Gastroesophageal sphincter (tissue), 4 donors: ENCODE results near the gene THBS4. TPM values are rescaled to one million over a fixed set of nuclear protein-coding genes. Genes with fewer than 3 reads are reported as not detected.
A peak's percentile ranks its signal among the peaks of the same experiment; 100 is the strongest.

Experiments used
- ATAC-seq: fragments of 150-250 bp; one replicate; pipeline ENCODE4 v1.9.1; 2016; ENCODE audit warnings: mild to moderate bottlenecking, moderate library complexity
- H3K27ac ChIP-seq, 4 donors: fragments of 200-600 bp; sonication (generic) in 3 of 4; 1 replicate in 3 of 4; 2 replicates in 1 of 4; pipeline ENCODE4 v1.5.1; 2016 to 2019
- H3K27me3 ChIP-seq: fragments of 200-600 bp; sonication (generic); one replicate; pipeline ENCODE4 v1.5.1; 2019
- H3K36me3 ChIP-seq, 2 donors: fragments of 200-600 bp; sonication (generic); one replicate each; pipeline ENCODE4 v1.5.1; 2019; ENCODE audit warnings: control low read depth in 1 of 2
- H3K4me1 ChIP-seq, 3 donors: fragments of 200-600 bp; sonication (generic); 1 replicate in 2 of 3; 2 replicates in 1 of 3; pipeline ENCODE4 v1.5.1; 2016 to 2019; ENCODE audit warnings: control low read depth in 2 of 3
- H3K4me3 ChIP-seq, 2 donors: fragments of 200-600 bp; sonication (generic); one replicate each; pipeline ENCODE4 v1.5.1; 2019; ENCODE audit warnings: mild to moderate bottlenecking in 1 of 2, moderate library complexity in 1 of 2
- H3K9me3 ChIP-seq, 3 donors: fragments of 200-600 bp; sonication (generic); one replicate each; pipeline ENCODE4 v1.5.1; 2017 to 2019; ENCODE audit warnings: control low read depth in 2 of 3
- CTCF ChIP-seq, 4 experiments: fragments of 200-600 bp in 2 of 4; fragments of 450-650 bp in 2 of 4; sonication (generic) in 1 of 4; IDR thresholded peaks; one replicate each; pipeline ENCODE4 v1.5.1; 2017 to 2019; ENCODE audit warnings: antibody characterized with exemption in 4 of 4, mild to moderate bottlenecking in 2 of 4, moderate library complexity in 2 of 4
- EP300 ChIP-seq: sonication (generic); formaldehyde crosslinking; IDR thresholded peaks from one replicate; pipeline ENCODE4 v1.6.1; 2017; ENCODE audit warnings: antibody characterized with exemption, mild to moderate bottlenecking
- POLR2A ChIP-seq, 2 donors: fragments of 450-650 bp; IDR thresholded peaks; one replicate each; pipeline ENCODE4 v1.6.1; 2017; ENCODE audit warnings: antibody characterized with exemption in 2 of 2, mild to moderate bottlenecking in 2 of 2, moderate library complexity in 1 of 2
- POLR2AphosphoS5 ChIP-seq: sonication (generic); formaldehyde crosslinking; IDR thresholded peaks from one replicate; pipeline ENCODE4 v1.6.1; 2017; ENCODE audit warnings: antibody characterized with exemption
- WGBS, 2 donors: methylation state at CpG; one replicate each; pipeline ENCODE4 v1.1.5; 2018; ENCODE audit warnings: low coverage in 1 of 2; 5-methylcytosine and 5-hydroxymethylcytosine counted together
- total RNA-seq, 4 donors: library from RNA; depleted of rRNA; stranded (reverse); fragments of >200 nt; gene quantifications; one replicate each; pipeline ENCODE4 v1.1.0, GENCODE V29; 2016

The THBS4 gene
- total RNA-seq, 4 donors from 2014 or later: 18.6 to 82.8 (median 29.2) TPM

GRCh38 chr5:80034559-80034958 lies 589 bp upstream of the THBS4 start:
- no peak overlapping the region for H3K27ac ChIP-seq
- ATAC-seq: no peak
- no peak for TF ChIP-seq POLR2A (IDR thresholded peaks at IDR 0.05)
- no peak for TF ChIP-seq CTCF (IDR thresholded peaks at IDR 0.05)
- no peak for TF ChIP-seq EP300
- no peak for TF ChIP-seq POLR2AphosphoS5

DNA sequence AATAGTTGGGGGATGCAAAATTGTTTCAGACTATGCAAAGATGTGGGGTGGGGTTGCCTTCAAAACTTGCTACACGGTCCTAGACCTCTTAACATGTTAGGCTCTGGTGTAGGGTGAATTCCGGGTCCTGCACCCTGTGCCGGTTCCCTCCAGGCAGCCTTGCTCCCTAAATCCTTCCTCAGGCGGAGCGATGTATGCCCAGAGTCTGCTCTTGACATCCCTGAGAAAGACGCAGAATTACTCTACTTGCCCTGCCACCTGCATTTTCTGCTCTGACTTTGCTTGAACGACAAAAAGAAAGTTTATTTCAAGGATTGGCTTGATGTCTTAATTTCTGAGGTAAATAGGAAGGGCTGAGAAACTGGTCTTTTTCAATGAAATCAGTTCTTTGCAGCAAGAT lies 691 bp downstream of the THBS4 start:
- peaks cover 0 to 11% (median 0%) of the 10 kb centered on the region in 3 donors for H3K4me1 ChIP-seq
- ATAC-seq: no peak
- no peaks in the 10 kb centered on the region for H3K36me3 ChIP-seq
- peak overlapping the region in 1 of 2 donors; percentile 46 for H3K4me3 ChIP-seq
- no peaks in the 10 kb centered on the region for H3K9me3 ChIP-seq
- peaks cover 55% of the 10 kb centered on the region for H3K27me3 ChIP-seq
- no peak overlapping the region for H3K27ac ChIP-seq
- TF ChIP-seq POLR2A (IDR thresholded peaks at IDR 0.05) (no peak), EP300 (no peak)
- WGBS, 2 donors: 71 to 86% methylated on average over 3 to 6 of the region's 7 CpGs

More at GRCh38 chr5:80034559-80034958, 589 bp upstream of the THBS4 start:
- WGBS, 2 donors: 30 to 35% methylated on average over 8 of the region's 8 CpGs
- H3K9me3 ChIP-seq: no peaks in the 10 kb centered on the region
- peak overlapping the region in 1 of 2 donors; percentile 46 for H3K4me3 ChIP-seq
- peaks cover 0 to 11% (median 0%) of the 10 kb centered on the region in 3 donors for H3K4me1 ChIP-seq
- H3K27me3 ChIP-seq: peaks cover 64% of the 10 kb centered on the region
- no peaks in the 10 kb centered on the region for H3K36me3 ChIP-seq

- no peak overlapping the region for H3K4me3 ChIP-seq
Measured at GRCh38 chr5:80036615-80037014, 1.5 kb downstream of the THBS4 start.

GRCh38 chr5:80037366-80037765 lies 2.2 kb downstream of the THBS4 start:
- Histone ChIP-seq H3K36me3 (no peaks in the 10 kb centered on the region), H3K27me3 (peaks cover 47% of the 10 kb centered on the region), H3K4me3 (no peak overlapping the region), H3K27ac (no peak overlapping the region), H3K4me1 (peaks cover 0 to 11% (median 0%) of the 10 kb centered on the region in 3 donors), H3K9me3 (no peaks in the 10 kb centered on the region)
- WGBS, 2 donors: 85 to 95% methylated on average over 4 to 5 of the region's 5 CpGs
- no peak for TF ChIP-seq CTCF (IDR thresholded peaks at IDR 0.05)
- no peak for TF ChIP-seq POLR2AphosphoS5
- no peak for TF ChIP-seq POLR2A (IDR thresholded peaks at IDR 0.05)
- TF ChIP-seq EP300: no peak
- no peak for ATAC-seq

More at GRCh38 chr5:80036615-80037014, 1.5 kb downstream of the THBS4 start:
- Histone ChIP-seq H3K4me1 (peaks cover 0 to 11% (median 0%) of the 10 kb centered on the region in 3 donors), H3K36me3 (no peaks in the 10 kb centered on the region), H3K9me3 (no peaks in the 10 kb centered on the region), H3K27ac (no peak overlapping the region), H3K27me3 (peaks cover 49% of the 10 kb centered on the region)
- 86 to 88% methylated on average over 3 to 5 of the region's 5 CpGs for WGBS, 2 donors
- TF ChIP-seq POLR2A (IDR thresholded peaks at IDR 0.05) (no peak), EP300 (no peak), POLR2AphosphoS5 (no peak), CTCF (IDR thresholded peaks at IDR 0.05) (no peak)
- no peak for ATAC-seq

DNA sequence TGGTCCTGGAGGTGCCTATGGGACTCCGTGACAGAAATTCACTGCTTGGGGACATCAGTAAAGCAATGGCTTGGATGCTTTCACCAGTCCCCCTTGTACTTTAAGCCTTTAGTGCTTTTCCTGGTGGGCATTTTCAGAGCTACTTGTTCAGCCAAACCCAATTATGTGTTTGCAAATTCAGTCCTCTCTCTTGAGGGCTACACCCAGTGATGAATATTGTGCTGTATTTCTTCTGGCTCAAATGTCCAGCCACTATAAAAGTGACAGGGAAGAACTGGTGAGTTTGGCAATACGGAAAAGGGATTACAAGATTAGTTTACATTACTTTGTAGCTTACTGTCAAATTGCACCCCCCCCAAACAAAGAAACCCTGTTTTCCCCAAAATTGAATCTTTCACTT lies 4.5 kb downstream of the THBS4 start:
- TF ChIP-seq POLR2A (IDR thresholded peaks at IDR 0.05) (no peak), EP300 (no peak), CTCF (IDR thresholded peaks at IDR 0.05) (no peak), POLR2AphosphoS5 (no peak)
- H3K4me3 ChIP-seq: no peak overlapping the region
- peaks cover 27% of the 10 kb centered on the region for H3K27me3 ChIP-seq
- WGBS, 2 donors: 63 to 67% methylated on average over 1 to 2 of the region's 2 CpGs
- ATAC-seq: no peak
- no peak overlapping the region for H3K27ac ChIP-seq
- H3K4me1 ChIP-seq: peaks cover 0 to 10% (median 0%) of the 10 kb centered on the region in 3 donors
- H3K9me3 ChIP-seq: no peaks in the 10 kb centered on the region
- no peaks in the 10 kb centered on the region for H3K36me3 ChIP-seq
